ENCODE data around the gene WDR20.

The WDR20 gene

GRCh38 chr14:102196902-102197230 lies 57.2 kb downstream of the WDR20 start:
- no peak for DNase-seq (ENCODE audit: low read depth in 2 of 2)

- DNase-seq (ENCODE audit: low read depth in 2 of 2), result no peak
These were observed 57.7 kb downstream of the WDR20 start for GRCh38 chr14:102197317-102197853.

- no peak for DNase-seq (ENCODE audit: low read depth in 2 of 2)
These were observed 61.1 kb downstream of the WDR20 start for GRCh38 chr14:102200690-102201352.

- no peak for DNase-seq (ENCODE audit: low read depth in 2 of 2)
These were observed 61.6 kb downstream of the WDR20 start for GRCh38 chr14:102201353-102201738.

- no peak for DNase-seq (ENCODE audit: low read depth in 2 of 2)
These were observed 62.1 kb downstream of the WDR20 start for GRCh38 chr14:102201776-102202175.

- DNase-seq (ENCODE audit: low read depth in 2 of 2), result no peak
These were observed 63.2 kb downstream of the WDR20 start for GRCh38 chr14:102202944-102203343.

GRCh38 chr14:102203382-102203781 lies 63.7 kb downstream of the WDR20 start:
- DNase-seq (ENCODE audit: low read depth in 2 of 2), result no peak

GRCh38 chr14:102205560-102205959 lies 65.9 kb downstream of the WDR20 start:
- no peak for DNase-seq (ENCODE audit: low read depth in 2 of 2)

- DNase-seq (ENCODE audit: low read depth in 2 of 2), result no peak
These were observed 67.2 kb downstream of the WDR20 start for GRCh38 chr14:102206918-102207317.

- no peak for DNase-seq (ENCODE audit: low read depth in 2 of 2)
These were observed 68.2 kb downstream of the WDR20 start for GRCh38 chr14:102207831-102208365.

GRCh38 chr14:102208741-102209140 lies 69.0 kb downstream of the WDR20 start:
- DNase-seq (ENCODE audit: low read depth in 2 of 2), result no peak

GRCh38 chr14:102209224-102209966 lies 69.7 kb downstream of the WDR20 start:
- no peak for DNase-seq (ENCODE audit: low read depth in 2 of 2)

GRCh38 chr14:102210421-102211042 lies 70.8 kb downstream of the WDR20 start:
- no peak for DNase-seq (ENCODE audit: low read depth in 2 of 2)

- DNase-seq (ENCODE audit: low read depth in 2 of 2), result no peak
These were observed 71.5 kb downstream of the WDR20 start for GRCh38 chr14:102211240-102211639.

- no peak for DNase-seq (ENCODE audit: low read depth in 2 of 2)
These were observed 72.7 kb downstream of the WDR20 start for GRCh38 chr14:102212356-102212755.

GRCh38 chr14:102212845-102213244 lies 73.1 kb downstream of the WDR20 start:
- DNase-seq (ENCODE audit: low read depth in 2 of 2), result no peak

- DNase-seq (ENCODE audit: low read depth in 2 of 2), result no peak
These were observed 73.8 kb downstream of the WDR20 start for GRCh38 chr14:102213470-102213869.

GRCh38 chr14:102213984-102214658 lies 74.4 kb downstream of the WDR20 start:
- DNase-seq (ENCODE audit: low read depth in 2 of 2), result no peak

- no peak for DNase-seq (ENCODE audit: low read depth in 2 of 2)
These were observed 75.4 kb downstream of the WDR20 start for GRCh38 chr14:102215071-102215470.

GRCh38 chr14:102215576-102216250 lies 76.0 kb downstream of the WDR20 start:
- no peak for DNase-seq (ENCODE audit: low read depth in 2 of 2)

GRCh38 chr14:102217399-102217798 lies 77.7 kb downstream of the WDR20 start:
- no peak for DNase-seq (ENCODE audit: low read depth in 2 of 2)

All from stimulated activated CD4-positive, alpha-beta T cell treated with anti-CD3 and anti-CD28 coated beads, Interleukin-12 subunit alpha, Interleukin-12 subunit beta, amount 100 ng/mL, for 24 hours (primary cell).